ENCODE data around the gene RAN.

- TF ChIP-seq POLR2A (IDR thresholded peaks at IDR 0.05; ENCODE audit: low read length) (no peak), GATA1 (IDR thresholded peaks at IDR 0.05; ENCODE audit: low read depth, low read length) (no peak)
Measured at GRCh38 chr12:130858084-130858483, 13.8 kb upstream of the RAN start.
